ENCODE measurements around the gene SSTR4.
"Not testable (repeated sequence)": the region's sequence is repeated elsewhere in the genome, so short reads cannot be mapped to it uniquely, and the experiment has no call there.

The SSTR4 gene

GRCh38 chr20:23018941-23019340, 16.2 kb upstream of the SSTR4 start:
- DNase-seq (ENCODE audit: low read depth): no peak

GRCh38 chr20:23019403-23019802, 15.7 kb upstream of the SSTR4 start:
- no peak for DNase-seq (ENCODE audit: low read depth)

DNA sequence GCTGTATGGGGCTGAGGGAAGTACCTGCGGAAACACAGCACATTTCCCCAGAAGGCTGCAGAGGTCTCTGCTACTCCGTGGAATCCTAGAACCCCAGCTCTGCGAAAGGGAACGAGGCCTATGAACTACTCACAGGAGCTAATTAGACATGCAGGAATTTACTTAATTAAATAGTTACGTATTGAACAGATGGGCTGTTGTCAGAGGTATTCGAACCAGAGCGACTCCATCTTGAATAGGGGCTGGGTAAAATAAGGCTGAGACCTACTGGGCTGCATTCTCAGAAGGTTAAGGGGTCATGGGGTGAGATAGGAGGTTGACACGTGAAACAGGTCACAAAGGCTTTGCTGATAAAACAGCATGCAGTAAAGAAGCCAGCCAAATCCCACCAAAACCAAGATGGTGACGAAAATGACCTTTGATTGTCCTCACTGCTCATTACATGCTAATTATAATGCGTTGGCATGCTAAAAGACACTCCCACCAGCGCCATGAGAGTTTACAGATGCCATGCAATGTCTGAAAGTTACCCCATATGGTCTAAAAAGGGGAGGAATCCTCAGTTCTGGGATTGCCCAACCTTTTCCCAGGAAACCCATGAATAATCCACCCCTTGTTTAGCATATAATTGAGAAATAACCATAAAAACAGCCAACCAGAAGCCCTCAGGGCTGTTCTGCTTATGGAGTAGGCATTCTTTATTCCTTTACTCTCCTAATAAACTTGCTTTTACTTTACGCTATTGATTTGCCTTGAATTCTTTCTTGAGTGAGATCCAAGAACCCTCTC, 14.7 kb upstream of the SSTR4 start:
- no peak for DNase-seq (ENCODE audit: low read depth)

DNA sequence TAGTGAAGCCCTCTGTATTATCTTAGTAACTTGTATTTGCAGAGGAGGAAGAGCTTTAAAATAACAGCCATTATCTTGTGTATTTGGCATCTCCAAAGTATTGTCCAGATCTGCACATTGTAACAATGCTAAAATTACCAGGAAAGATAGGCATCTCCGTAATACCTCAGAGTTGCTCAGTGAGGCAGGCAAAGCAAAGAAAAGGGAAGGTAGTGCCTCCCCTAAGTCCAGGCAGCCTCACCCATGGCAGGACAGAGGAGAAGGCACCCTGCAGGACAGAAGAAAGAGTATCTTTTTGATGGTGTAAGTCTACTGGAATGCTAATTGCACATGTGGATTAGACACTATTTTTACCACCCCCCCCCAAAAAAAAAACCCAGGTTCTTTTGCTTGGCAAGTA, 13.6 kb upstream of the SSTR4 start:
- DNase-seq (ENCODE audit: low read depth): no peak

GRCh38 chr20:23021951-23022350, 13.2 kb upstream of the SSTR4 start:
- no peak for DNase-seq (ENCODE audit: low read depth)

- DNase-seq (ENCODE audit: low read depth): no peak
Observed at GRCh38 chr20:23022849-23023248, 12.3 kb upstream of the SSTR4 start.

DNA sequence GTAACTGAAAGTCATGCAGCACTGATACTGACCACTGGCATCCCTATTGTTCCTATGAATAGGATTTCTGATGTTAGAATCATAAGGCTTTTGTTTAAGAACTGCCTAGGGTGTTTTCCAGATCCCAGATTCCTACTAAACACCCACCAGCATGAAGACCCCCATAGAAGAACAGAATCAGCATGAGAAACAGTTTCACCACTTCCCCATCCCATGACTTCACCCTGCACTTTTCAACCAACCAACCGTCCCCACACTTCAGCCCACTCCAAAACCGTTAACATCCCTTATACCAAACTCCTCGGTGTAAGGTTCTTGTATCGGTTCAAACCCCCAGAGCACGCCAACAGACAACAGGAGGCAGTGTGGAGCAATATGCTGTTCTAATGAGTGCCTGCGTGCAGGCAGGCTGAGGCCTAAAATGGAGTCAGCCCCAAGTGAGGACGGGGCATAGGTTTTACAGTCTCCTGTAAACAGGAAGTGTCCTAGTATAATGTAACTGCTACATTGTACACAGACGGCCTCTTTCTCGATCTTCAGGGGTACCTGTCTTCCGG, 11.4 kb upstream of the SSTR4 start:
- no peak for DNase-seq (ENCODE audit: low read depth)

- DNase-seq (ENCODE audit: low read depth): no peak
Observed at GRCh38 chr20:23024701-23025100, 10.4 kb upstream of the SSTR4 start.

DNA sequence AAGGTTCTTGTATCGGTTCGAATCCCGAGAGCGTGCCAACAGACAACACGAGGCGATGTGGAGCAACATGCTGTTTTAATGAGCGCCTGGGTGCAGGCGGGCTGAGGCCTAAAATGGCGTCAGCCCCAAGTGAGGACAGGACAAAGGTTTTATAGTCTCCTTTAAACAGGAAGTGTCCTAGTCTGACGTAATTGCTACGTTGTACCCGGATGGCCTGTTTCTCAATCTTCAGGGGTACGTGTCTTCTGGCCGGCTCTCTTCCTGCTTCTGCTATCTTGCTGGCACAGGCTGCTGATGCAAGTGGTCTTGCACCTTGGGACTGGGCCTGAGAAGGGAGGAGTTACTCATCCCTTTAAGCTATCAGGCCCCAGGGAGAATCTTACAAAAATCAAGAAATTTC, 9.6 kb upstream of the SSTR4 start:
- DNase-seq (ENCODE audit: low read depth): not testable (repeated sequence)

DNA sequence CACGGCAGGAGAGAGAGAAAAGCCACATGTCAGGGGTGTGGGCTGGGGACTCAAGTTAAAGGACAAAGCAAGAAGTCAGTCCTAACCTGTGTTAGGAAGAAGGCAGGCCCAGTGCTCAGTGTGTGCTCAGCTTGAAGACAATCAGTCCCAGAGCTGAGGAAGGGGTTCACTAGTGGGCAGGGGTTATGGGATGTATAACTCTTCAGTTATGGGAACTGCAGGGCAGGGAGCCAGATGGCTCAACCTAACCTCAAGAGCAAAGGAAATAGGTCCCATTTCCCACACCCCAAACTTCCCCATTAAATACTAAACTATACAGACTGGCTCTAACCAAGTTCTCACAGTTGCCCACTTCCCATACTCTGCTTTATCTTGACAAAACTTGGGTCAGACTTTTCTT, 7.4 kb upstream of the SSTR4 start:
- no peak for DNase-seq (ENCODE audit: low read depth)

- no peak for DNase-seq (ENCODE audit: low read depth)
Observed at GRCh38 chr20:23028392-23028791, 6.7 kb upstream of the SSTR4 start.

DNA sequence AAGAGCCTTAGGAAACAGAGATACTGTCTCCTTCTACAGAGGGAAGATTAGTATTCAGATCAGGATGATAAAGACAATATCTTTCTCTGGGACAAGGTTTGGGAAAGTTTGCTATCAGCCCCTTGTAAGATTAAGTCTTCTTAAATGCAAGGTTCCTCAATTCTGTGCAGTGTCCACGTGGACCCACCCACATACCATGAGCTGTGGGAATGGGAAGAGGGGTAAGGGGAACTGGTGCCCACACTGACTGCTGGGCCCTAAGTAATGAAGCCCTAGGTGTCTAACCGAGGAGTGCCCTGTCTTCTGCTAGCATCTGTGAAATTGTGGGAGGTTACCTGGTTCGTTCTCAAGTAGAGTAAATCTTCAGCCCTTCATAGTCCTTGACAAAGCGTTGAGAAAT, 5.8 kb upstream of the SSTR4 start:
- no peak for DNase-seq (ENCODE audit: low read depth)

DNA sequence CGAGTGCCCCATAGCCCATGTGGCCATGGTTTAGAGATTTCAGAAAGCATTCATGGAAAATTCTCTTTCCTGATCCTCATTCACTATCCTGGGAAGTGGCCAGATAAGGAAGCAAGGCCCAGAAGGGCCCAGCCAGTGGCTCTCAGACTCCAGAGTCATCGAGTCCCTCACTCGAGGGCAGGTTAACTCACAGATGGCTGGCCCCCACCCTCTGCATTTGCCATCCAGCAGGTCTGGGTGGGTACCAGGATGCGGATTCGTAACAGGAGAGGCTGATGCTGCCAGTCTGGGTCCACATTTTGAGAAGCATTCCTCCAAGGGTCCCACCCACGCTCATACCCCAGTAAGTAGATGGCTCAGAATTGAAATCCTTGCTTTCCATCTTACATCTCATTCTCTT, 3.8 kb upstream of the SSTR4 start:
- DNase-seq (ENCODE audit: low read depth): no peak

DNA sequence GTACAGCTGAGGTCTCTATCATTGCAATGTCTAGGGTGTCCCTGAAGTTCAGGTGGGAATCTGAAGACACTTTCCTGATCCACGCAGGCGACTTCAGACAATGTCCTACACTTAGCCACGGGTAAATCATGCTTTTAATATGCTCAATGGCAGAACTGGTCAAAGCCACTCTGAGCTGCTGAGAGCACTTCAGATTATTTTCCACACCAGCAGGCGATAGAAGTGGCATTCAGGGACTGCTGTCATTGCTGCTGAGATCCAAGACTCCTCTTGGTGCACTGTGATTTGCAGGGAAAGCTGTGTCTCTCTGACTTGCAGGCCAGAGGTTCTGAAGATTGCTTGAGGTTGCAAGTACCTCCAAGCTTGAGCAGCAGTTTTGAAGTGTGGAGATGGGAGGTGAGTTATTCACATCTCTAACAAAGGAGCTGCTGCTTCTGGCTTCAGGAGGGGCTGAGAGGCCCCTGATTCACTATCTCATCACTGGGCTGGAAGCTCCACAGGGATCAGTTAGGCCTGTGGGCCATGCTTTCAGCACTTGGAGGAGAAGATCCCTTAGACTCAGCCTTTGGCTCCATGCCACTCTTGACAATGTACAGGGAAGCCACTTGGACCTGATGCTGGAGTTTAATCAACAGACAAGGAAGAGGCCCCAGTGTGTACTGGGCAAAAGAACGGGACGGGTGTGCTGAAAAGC, 2.9 kb upstream of the SSTR4 start:
- DNase-seq (ENCODE audit: low read depth): no peak

DNA sequence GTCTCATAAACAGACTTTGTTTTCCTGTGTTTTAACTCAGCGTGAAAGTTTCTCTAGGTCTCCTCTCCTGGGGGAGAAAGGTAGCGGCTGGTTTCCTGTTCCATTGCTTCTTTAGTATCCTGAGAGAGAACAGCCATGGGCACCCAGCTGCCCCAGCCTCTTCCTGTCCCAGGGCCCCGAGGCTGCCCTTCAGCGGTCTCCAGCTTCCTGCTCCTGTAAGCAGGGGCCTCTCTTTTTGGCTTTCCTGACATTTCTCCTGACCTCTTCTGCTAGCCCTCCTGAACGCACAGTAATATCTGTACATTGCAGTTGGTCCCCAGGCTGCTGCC, 2.4 kb upstream of the SSTR4 start:
- no peak for DNase-seq (ENCODE audit: low read depth)

GRCh38 chr20:23033918-23034317, 1.2 kb upstream of the SSTR4 start:
- DNase-seq (ENCODE audit: low read depth): no peak

- no peak for DNase-seq (ENCODE audit: low read depth)
Observed at GRCh38 chr20:23035731-23036130, 619 bp downstream of the SSTR4 start.

DNA sequence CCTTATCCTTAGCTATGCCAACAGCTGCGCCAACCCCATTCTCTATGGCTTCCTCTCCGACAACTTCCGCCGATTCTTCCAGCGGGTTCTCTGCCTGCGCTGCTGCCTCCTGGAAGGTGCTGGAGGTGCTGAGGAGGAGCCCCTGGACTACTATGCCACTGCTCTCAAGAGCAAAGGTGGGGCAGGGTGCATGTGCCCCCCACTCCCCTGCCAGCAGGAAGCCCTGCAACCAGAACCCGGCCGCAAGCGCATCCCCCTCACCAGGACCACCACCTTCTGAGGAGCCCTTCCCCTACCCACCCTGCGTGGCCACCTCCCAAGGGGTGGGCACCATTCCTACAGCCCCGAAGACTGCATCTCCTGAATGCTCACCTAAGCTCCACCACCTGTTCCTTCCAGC, 1.3 kb downstream of the SSTR4 start:
- no peak for DNase-seq (ENCODE audit: low read depth)

GRCh38 chr20:23037017-23037481, 1.9 kb downstream of the SSTR4 start:
- no peak for DNase-seq (ENCODE audit: low read depth)

- no peak for DNase-seq (ENCODE audit: low read depth)
Observed at GRCh38 chr20:23039136-23039875, 4.2 kb downstream of the SSTR4 start.

- DNase-seq (ENCODE audit: low read depth): no peak
Observed at GRCh38 chr20:23039885-23040508, 4.9 kb downstream of the SSTR4 start.

- no peak for DNase-seq (ENCODE audit: low read depth)
Observed at GRCh38 chr20:23042270-23042669, 7.2 kb downstream of the SSTR4 start.
